22Rv1 (cell line): ENCODE data around the gene OMA1.

ENCODE experiments used
- CTCF ChIP-seq: fragments of 450-650 bp; IDR thresholded peaks from 2 replicates; pipeline ENCODE4 v1.5.1; 2017; ENCODE audit warnings: mild to moderate bottlenecking
- ZFX ChIP-seq: fragments of 450-650 bp; IDR thresholded peaks from 2 replicates; pipeline ENCODE4 v1.6.1; 2017; ENCODE audit warnings: antibody characterized with exemption, borderline replicate concordance

- no peak for TF ChIP-seq CTCF
- TF ChIP-seq ZFX, result no peak
Observed at GRCh38 chr1:58568271-58568860, 21.8 kb upstream of the OMA1 start.
